SHP77 treated with DMSO at 0.1 percent for 48 hours (cell line): ENCODE measurements around the gene TET3.

Source experiments
- DNase-seq: peaks from one replicate; lab custom pipeline; 2025; lab: John Stamatoyannopoulos, UW

The TET3 gene

GRCh38 chr2:73965053-73965452, 19.7 kb upstream of the TET3 start:
- DNase-seq, result no peak

- DNase-seq, result no peak
Observed at GRCh38 chr2:73968357-73968937, 16.3 kb upstream of the TET3 start.

- no peak for DNase-seq
Observed at GRCh38 chr2:73969356-73969755, 15.4 kb upstream of the TET3 start.

GRCh38 chr2:73970141-73970803, 14.4 kb upstream of the TET3 start:
- no peak for DNase-seq

GRCh38 chr2:73970850-73971471, 13.7 kb upstream of the TET3 start:
- DNase-seq, result no peak

- DNase-seq, result no peak
Observed at GRCh38 chr2:73971722-73972121, 13.0 kb upstream of the TET3 start.

- DNase-seq, result no peak
Observed at GRCh38 chr2:73972846-73973245, 11.9 kb upstream of the TET3 start.

GRCh38 chr2:73975731-73976130, 9.0 kb upstream of the TET3 start:
- no peak for DNase-seq

- no peak for DNase-seq
Observed at GRCh38 chr2:73976803-73977202, 7.9 kb upstream of the TET3 start.

- DNase-seq, result no peak
Observed at GRCh38 chr2:73977466-73977865, 7.2 kb upstream of the TET3 start.

GRCh38 chr2:73979021-73979420, 5.7 kb upstream of the TET3 start:
- DNase-seq, result no peak

- DNase-seq, result no peak
Observed at GRCh38 chr2:73979686-73980085, 5.0 kb upstream of the TET3 start.

- no peak for DNase-seq
Observed at GRCh38 chr2:73980566-73980965, 4.1 kb upstream of the TET3 start.

GRCh38 chr2:73981081-73982001, 3.4 kb upstream of the TET3 start:
- DNase-seq, result no peak

- no peak for DNase-seq
Observed at GRCh38 chr2:73982140-73982617, 2.5 kb upstream of the TET3 start.

GRCh38 chr2:73983322-73984202, 1.1 kb upstream of the TET3 start:
- no peak for DNase-seq

GRCh38 chr2:73984922-73985307, 205 bp downstream of the TET3 start:
- no peak for DNase-seq

GRCh38 chr2:73985308-73986084, 786 bp downstream of the TET3 start:
- DNase-seq, result no peak

- no peak for DNase-seq
Observed at GRCh38 chr2:73986085-73986681, 1.5 kb downstream of the TET3 start.
